Umbilical cord (tissue), 2 donors: ENCODE data around the gene ATXN7L1. TPM values are rescaled to one million over a fixed set of nuclear protein-coding genes. Genes with fewer than 3 reads are reported as not detected.
A peak's percentile ranks its signal among the peaks of the same experiment; 100 is the strongest.

Source experiments
- DNase-seq: peaks from one replicate; pipeline ENCODE4 v3.0.0-alpha.2; 2015; ENCODE audit warnings: low spot score
- total RNA-seq: library from RNA; depleted of rRNA; stranded (reverse); fragments of >200 nt; gene quantifications from one replicate; pipeline ENCODE4 v1.2.3, GENCODE V29; 2014; ENCODE audit warnings: low replicate concordance; ENCODE audit not compliant: insufficient read depth

ATXN7L1 gene
- total RNA-seq, 1 donor from 2014 or later = 4.8 TPM

- no peak for DNase-seq
Measured at GRCh38 chr7:105677410-105677730, 199.0 kb downstream of the ATXN7L1 start.

- DNase-seq = no peak
Measured at GRCh38 chr7:105675934-105676371, 200.4 kb downstream of the ATXN7L1 start.

- DNase-seq = no peak
Measured at GRCh38 chr7:105674200-105674920, 202.0 kb downstream of the ATXN7L1 start.

GRCh38 chr7:105673367-105674084 lies 202.9 kb downstream of the ATXN7L1 start:
- no peak for DNase-seq

- DNase-seq = no peak
Measured at GRCh38 chr7:105672801-105673200, 203.6 kb downstream of the ATXN7L1 start.

- no peak for DNase-seq
Measured at GRCh38 chr7:105666324-105666723, 210.1 kb downstream of the ATXN7L1 start.

GRCh38 chr7:105665684-105666083 lies 210.7 kb downstream of the ATXN7L1 start:
- no peak for DNase-seq

GRCh38 chr7:105664816-105665525 lies 211.4 kb downstream of the ATXN7L1 start:
- DNase-seq = no peak

- no peak for DNase-seq
Measured at GRCh38 chr7:105662998-105663397, 213.4 kb downstream of the ATXN7L1 start.

- DNase-seq = no peak
Measured at GRCh38 chr7:105661625-105662024, 214.8 kb downstream of the ATXN7L1 start.

- no peak for DNase-seq
Measured at GRCh38 chr7:105656922-105657521, 219.4 kb downstream of the ATXN7L1 start.

GRCh38 chr7:105655500-105656380 lies 220.7 kb downstream of the ATXN7L1 start:
- DNase-seq = peak; percentile 85

- peak; percentile 75 for DNase-seq
Measured at GRCh38 chr7:105655067-105655466, 221.3 kb downstream of the ATXN7L1 start.

GRCh38 chr7:105654095-105654686 lies 222.2 kb downstream of the ATXN7L1 start:
- DNase-seq = no peak

GRCh38 chr7:105653441-105654005 lies 222.9 kb downstream of the ATXN7L1 start:
- DNase-seq = no peak

GRCh38 chr7:105652359-105652993 lies 223.9 kb downstream of the ATXN7L1 start:
- peak; percentile 71 for DNase-seq

GRCh38 chr7:105651798-105652197 lies 224.6 kb downstream of the ATXN7L1 start:
- no peak for DNase-seq

GRCh38 chr7:105650382-105650970 lies 225.9 kb downstream of the ATXN7L1 start:
- no peak for DNase-seq

GRCh38 chr7:105649727-105650381 lies 226.5 kb downstream of the ATXN7L1 start:
- peak; percentile 89 for DNase-seq
